Measurements from ENCODE around the gene MAST4. TPM values are rescaled to one million over a fixed set of nuclear protein-coding genes. Genes with fewer than 3 reads are reported as not detected.
A peak's percentile ranks its signal among the peaks of the same experiment; 100 is the strongest.
"Not testable (repeated sequence)": the region's sequence is repeated elsewhere in the genome, so short reads cannot be mapped to it uniquely, and the experiment has no call there.

The MAST4 gene
- total and polyA plus RNA-seq, 12 donors = 29.6 to 93.3 (median 76.6) TPM

GRCh38 chr5:67120032-67120431 is 523.8 kb downstream of the MAST4 start:
- H3K9me3 ChIP-seq = no peaks in the 10 kb centered on the region
- no peaks in the 10 kb centered on the region for H3K27me3 ChIP-seq
- TF ChIP-seq CTCF (IDR thresholded peaks at IDR 0.05) = no peak
- intact Hi-C loops (cut with DNase I) = no loop called here
- H3K4me1 ChIP-seq = no peaks in the 10 kb centered on the region
- H3K27ac ChIP-seq = no peak overlapping the region
- peaks cover 0 to 96% (median 49%) of the 10 kb centered on the region in 9 donors for H3K36me3 ChIP-seq
- no peak overlapping the region for H3K4me3 ChIP-seq
- ATAC-seq (peak in 2 of 8 donors; percentile 8 to 45), DNase-seq (no peak)

- no peaks in the 10 kb centered on the region for H3K27me3 ChIP-seq
- intact Hi-C loops (cut with DNase I) = no loop called here
- H3K36me3 ChIP-seq = peaks cover 0 to 95% (median 44%) of the 10 kb centered on the region in 9 donors
- H3K4me3 ChIP-seq = no peak overlapping the region
- H3K27ac ChIP-seq = no peak overlapping the region
- ATAC-seq (peak in 1 of 8 donors; percentile 29), DNase-seq (no peak)
- H3K9me3 ChIP-seq = peaks cover 0 to 10% (median 0%) of the 10 kb centered on the region in 11 donors
- no peak for TF ChIP-seq CTCF (IDR thresholded peaks at IDR 0.05)
- no peaks in the 10 kb centered on the region for H3K4me1 ChIP-seq
- 96 to 99% methylated on average over 7 of the region's 7 CpGs for WGBS, 2 donors
Observed at GRCh38 chr5:67123819-67124218, 527.6 kb downstream of the MAST4 start.

GRCh38 chr5:67124556-67124955 is 528.4 kb downstream of the MAST4 start:
- Histone ChIP-seq H3K27ac (no peak overlapping the region), H3K9me3 (peaks cover 0 to 10% (median 0%) of the 10 kb centered on the region in 11 donors), H3K27me3 (no peaks in the 10 kb centered on the region), H3K4me3 (no peak overlapping the region), H3K4me1 (no peaks in the 10 kb centered on the region), H3K36me3 (peaks cover 0 to 95% (median 37%) of the 10 kb centered on the region in 9 donors)
- no peak for TF ChIP-seq CTCF (IDR thresholded peaks at IDR 0.05)
- intact Hi-C loops (cut with DNase I) = no loop called here
- DNase-seq (no peak), ATAC-seq (no peak)
- WGBS, 2 donors = 76 to 83% methylated on average over 4 of the region's 4 CpGs

GRCh38 chr5:67127347-67127895 is 531.2 kb downstream of the MAST4 start:
- H3K27ac ChIP-seq; ATAC-seq; H3K4me1 ChIP-seq; H3K27me3 ChIP-seq; H3K4me3 ChIP-seq; DNase-seq; intact Hi-C loops (cut with DNase I): not testable (repeated sequence)
- 94 to 95% methylated on average over 5 of the region's 5 CpGs for WGBS, 2 donors
- H3K36me3 ChIP-seq = peaks cover 0 to 95% (median 32%) of the 10 kb centered on the region in 9 donors
- peaks cover 0 to 10% (median 0%) of the 10 kb centered on the region in 11 donors for H3K9me3 ChIP-seq

- Histone ChIP-seq H3K9me3 (peaks cover 0 to 10% (median 0%) of the 10 kb centered on the region in 11 donors), H3K27ac (no peak overlapping the region), H3K4me3 (no peak overlapping the region), H3K36me3 (peaks cover 0 to 95% (median 26%) of the 10 kb centered on the region in 9 donors), H3K4me1 (no peaks in the 10 kb centered on the region), H3K27me3 (no peaks in the 10 kb centered on the region)
- ATAC-seq = no peak
- no peak for TF ChIP-seq CTCF (IDR thresholded peaks at IDR 0.05)
- 94 to 95% methylated on average over 2 of the region's 2 CpGs for WGBS, 2 donors
- DNase-seq = no peak
- intact Hi-C loops (cut with DNase I) = loop anchor here in 1 of 10 donors (10.0 kb wide), 1 partner anchor 145 kb away; no protein-coding TSS in a partner anchor
Observed at GRCh38 chr5:67129768-67130167, 533.6 kb downstream of the MAST4 start.
